GM21786 (cell line): ENCODE results near the gene RNF167.
"Not testable (repeated sequence)": the region's sequence is repeated elsewhere in the genome, so short reads cannot be mapped to it uniquely, and the experiment has no call there.

Source experiments
- ATAC-seq: cut with Tn5 transposase; IDR thresholded peaks from one replicate; pipeline ENCODE4 v1.9.1; 2021; ENCODE audit not compliant: unreplicated experiment

RNF167 gene

DNA sequence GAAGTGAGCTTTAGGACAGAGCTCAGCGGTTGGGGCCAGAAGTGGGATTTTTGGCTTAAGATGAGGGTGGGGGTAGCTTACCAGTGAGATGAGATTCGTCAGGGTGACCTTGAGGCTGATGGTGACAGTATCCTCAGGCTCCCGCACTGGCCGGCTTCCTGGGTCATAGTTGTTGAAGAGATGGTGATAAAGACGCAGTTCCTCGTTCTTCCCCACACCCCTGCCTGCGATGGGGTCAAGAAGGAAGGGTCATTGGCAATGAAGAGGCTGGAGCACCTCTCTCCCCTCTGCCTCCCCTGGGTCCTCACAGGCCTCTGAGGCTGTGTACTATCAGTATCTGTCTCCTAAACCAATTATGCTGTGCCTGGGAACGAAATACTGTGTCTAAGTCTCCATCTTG lies 37.5 kb upstream of the RNF167 start:
- no peak for ATAC-seq

DNA sequence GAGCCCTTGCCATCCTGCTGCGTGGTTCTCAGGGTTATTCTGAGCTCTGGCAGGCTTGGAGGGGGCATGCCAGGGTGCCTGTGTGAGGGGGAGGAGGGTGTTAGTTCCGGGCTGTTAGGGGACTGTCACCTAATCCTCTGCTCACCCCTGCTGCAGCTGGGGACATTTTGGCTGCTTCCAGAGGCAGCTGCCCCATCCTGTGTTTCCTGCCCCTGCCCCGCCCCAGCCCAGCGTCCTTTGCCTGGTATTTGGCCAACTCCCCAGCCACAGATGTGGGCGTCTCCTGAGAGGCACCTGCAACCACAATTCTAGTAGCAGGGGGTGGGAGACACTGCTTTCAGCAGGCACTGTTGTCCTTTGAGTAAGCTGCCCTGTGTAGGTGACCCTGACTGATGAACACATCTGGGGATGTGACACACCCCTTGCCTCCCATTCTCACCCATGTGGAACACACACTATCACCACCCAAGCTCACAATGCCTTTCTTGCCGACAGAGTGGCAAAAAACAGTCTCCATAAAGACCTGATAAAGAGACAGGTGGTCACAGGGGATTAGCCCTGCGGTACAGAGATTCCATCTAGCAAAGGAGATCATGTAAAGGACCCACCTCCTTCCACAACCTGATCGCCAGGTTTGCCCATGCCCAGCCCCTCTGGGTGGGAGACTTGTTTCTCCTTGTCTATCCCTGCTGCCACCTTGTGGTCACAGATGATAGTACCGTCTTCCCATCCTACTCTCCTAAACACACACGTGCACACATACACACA lies 36.8 kb upstream of the RNF167 start, which contains the start of gene CHRNE:
TSS of gene CHRNE (minus strand) at position 48 of the 768 bp plus-strand sequence. CDS start at position 13, 35 bp downstream.
- ATAC-seq: no peak

DNA sequence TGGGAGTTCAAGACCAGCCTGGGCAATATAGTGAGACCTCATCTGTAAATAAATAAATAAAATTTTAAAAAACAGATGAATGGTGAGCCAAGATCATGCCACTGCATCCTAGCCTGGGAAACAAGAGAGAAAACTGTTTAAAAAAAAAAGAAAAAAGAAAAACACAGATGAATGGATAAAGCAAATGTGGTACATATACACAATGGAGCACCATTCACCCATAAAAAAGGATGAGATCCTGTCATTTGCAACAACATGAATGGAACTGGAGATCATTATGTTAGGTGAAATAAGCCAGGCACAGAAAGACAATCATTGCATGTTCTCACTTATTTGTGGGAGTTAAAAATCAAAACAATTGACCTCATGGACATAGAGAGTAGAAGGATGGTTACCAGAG lies 33.4 kb upstream of the RNF167 start:
- ATAC-seq: not testable (repeated sequence)

DNA sequence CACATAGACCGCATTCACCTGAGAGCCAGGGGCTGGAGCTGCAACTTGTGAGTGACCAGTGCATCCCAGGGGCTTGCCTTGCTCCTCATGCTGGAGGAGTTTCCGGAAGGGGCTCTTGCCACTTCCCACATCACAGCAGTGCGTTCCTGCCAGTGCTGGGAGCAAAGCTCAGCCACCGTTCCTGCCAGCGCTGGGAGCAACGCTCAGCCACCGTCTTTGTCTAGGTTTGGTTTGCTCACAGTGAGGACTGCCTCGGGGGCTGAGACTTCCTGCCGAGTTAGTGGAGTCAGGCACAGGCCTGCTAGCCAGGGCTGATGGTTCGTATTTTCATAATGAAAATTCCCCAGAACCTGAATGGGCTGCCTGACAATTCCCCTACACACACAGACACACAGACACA lies 31.8 kb upstream of the RNF167 start:
- ATAC-seq: no peak

DNA sequence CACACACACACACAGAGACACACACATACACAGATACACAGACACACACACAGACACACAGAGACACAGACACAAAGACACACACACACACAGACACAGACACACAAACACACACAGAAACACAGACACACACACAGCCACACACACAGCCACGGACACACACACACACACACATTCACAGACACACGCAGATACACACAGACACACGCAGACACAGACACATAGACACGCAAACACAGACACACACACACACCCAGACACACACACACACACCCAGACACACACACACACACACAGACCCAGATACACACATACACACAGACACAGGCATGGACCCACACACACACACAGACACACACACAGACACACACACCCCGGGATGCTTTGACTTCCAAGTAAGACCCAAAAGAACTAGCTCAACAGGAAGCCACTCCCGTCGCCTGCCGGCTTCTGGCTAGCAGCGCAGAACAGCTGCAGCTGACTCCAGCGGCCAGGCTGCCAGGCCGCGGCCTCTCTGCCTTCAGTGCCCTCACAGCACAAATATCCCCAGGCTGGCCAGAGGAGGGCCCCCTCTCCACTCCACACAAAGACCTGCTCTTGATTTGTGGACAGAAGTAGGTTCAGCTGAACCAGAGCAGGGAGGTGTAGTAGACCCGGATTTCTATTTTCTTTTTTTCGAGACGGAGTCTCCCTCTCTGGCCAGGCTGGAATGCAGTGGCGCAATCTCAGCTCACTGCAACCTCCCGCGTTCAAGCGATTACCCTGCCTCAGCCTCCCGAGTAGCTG lies 31.2 kb upstream of the RNF167 start:
- ATAC-seq: no peak

DNA sequence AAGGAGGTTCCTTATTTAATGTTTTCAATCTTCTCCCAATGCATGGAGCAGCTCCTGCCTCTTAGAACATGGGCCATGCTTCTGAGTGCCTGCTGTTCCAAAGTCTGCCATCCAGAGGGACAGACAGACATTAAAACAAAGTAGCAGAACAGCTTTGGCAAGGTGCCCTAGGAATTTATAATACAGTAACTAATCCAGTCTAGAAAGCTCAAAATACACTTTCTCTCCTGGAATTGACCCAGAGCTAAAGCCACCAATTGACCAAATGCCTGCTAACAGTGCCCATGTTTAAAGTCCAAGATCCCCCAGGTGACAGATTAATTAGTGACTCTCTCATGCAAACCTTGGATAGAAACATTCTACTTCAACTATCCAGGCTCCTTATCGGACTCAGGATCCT lies 26.1 kb upstream of the RNF167 start:
- no peak for ATAC-seq

DNA sequence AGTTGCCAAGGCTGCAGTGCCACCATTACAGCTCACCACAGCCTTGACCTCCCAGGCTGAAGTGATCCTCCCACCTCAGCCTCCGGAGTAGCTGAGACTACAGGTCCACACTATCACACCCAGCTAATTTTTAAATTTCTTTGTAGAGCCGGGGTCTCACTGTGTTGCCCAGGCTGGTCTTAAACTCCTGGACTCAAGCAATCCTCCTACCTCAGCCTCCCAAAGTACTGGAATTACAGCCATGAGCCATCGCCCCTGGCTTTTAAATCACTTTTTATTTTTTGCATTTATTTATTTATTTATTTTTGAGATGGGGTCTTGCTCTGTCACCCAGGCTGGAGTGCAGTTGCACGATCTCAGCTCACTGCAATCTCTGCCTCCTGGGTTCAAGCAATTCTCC lies 25.5 kb upstream of the RNF167 start:
- not testable (repeated sequence) for ATAC-seq

DNA sequence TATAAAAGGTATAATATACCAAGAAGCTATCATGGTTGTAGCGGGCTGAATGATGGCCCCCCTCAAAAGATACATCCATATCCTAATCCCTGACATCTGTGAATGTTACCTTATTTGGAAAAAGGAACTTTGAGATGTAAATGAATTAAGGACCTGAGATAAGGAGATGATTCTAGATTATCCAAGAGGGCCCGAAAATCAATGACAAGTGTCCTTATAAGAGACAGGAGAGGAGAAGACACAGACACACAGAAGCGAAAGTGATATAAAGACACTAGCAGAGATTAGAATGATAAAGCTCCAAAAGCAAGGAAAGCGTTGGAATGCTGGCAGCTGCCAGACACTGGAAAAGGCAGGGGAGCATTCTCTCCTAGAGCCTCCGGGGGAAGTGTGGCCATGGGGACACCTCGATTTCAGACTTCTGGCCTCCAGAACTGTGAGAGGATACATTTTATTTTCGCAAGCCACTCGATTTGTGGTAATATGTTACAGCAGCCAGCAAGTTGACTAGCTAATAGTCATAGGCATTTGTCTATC lies 20.5 kb upstream of the RNF167 start:
- no peak for ATAC-seq

DNA sequence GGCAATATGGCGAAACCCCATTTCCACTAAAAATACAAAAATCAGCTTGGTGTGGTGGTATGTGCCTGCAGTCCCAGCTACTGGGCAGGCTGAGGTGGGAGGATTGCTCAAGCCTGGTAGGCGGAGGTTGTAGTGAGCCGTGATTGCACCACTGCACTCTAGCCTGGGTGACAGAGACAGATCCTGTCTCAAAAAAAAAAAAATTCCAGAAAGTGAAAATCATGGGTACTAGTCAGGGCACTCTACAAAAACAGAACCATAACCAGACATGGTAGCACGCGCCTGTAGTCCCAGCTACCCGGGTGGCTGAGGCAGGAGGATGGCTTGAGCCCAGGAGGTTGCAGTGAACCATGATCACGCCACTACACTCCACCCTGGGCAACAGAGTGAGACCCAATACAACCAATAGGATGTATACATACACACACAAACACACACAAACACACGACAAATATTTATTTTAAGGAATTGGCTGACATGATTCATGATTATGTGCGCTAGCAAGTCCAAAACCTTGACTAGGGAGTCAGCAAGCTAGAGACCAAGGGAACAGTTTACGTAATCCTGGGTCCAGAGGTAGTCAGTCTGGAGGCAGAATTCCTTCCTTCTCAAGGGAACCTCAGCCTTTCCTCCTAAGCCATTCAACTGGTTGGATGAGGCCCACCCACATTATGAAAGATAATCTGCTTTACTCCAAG lies 19.6 kb upstream of the RNF167 start:
- no peak for ATAC-seq

DNA sequence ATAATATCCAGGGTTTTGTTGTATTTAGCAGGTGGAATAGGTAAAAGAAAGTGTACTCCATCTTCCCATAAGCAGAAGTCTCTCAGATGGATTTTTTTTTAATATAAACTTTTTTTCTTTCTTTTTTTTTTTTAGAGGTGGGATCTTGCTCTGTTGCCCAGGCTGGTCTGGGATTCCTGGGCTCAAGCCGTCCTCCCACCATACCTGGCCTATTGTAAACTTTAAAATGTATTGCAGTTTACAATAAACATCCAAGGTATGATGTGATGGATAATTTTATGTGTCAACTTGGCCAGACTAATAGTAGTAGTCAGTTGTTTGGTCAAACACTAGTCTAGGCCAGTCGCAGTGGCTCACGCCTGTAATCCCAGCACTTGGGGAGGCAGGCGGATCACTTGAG lies 18.7 kb upstream of the RNF167 start:
- no peak for ATAC-seq

DNA sequence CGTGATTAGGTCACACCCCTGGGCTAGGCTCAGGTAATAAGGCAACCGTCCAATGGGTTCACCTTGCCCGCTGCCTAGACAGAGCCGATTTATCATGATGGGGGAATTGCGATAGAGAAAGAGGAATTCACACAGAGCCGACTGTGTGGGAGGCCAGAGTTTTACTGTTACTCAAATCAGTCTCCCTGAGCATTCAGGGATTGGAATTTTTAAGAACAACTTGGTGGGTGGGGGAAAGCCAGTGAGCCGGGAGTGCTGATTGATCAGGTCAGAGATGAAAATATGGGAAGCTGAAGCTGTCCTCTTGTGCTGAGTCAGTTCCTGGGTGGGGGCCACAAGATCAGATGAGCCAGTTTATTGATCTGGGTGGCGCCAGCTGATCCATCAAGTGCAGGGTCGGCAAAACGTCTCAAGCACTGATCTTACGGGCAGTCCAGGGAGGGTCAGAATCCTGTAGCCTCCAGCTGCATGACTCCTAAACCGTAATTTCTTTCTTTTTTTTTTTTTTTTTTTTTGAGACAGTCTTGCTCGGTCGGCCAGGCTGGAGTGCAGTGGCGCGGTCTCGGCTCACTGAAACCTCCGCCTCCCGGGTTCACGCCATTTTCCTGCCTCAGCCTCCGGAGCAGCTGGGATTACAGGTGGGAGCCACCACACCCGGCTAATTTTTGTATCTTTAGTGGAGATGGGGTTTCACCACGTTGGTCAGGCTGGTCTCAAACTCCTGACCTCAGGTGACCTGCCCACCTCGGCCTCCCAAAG lies 13.3 kb upstream of the RNF167 start:
- ATAC-seq: not testable (repeated sequence)

DNA sequence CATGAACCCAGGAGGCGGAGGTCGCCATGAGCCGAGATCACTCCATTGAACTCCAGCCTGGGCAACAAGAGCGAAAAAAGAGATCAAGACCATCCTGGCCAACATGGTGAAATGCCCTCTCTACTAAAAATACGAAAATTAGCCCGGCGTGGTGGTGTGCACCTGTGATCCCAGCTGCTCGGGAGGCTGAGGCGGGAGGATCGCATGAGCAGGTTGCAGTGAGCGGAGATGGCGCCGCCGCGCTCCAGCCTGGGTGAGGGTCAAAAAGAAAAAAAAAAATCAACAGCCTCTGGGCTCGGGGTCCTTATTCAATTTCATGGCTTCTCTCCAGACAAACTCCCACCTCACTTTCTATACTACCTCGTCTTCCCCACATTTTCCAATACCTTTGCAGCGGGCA lies 11.2 kb upstream of the RNF167 start:
- no peak for ATAC-seq

DNA sequence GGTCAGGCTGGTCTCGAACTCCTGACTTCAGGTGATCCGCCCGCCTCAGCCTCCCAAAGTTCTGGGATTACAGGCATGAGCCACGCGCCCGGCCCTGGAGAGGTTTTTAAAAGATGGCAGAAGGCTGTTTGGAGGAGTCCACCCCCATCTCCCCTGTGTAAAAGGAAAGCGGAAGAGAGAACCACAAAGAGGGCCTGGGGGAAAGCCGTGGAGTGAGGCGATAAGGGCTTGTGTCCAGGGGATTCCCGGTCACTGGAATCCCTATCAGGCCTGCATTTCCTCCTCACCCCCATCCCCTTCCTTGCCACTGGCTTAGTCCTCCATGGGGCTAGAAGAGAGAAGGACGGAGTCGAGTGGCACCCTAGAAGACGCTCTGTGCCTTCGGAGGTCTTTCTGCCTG lies 8.1 kb upstream of the RNF167 start, which contains the start of gene GP1BA:
TSS of gene GP1BA (plus strand) at position 315 of the 400 bp plus-strand sequence. CDS start 328 bp downstream, outside the sequence.
- no peak for ATAC-seq

DNA sequence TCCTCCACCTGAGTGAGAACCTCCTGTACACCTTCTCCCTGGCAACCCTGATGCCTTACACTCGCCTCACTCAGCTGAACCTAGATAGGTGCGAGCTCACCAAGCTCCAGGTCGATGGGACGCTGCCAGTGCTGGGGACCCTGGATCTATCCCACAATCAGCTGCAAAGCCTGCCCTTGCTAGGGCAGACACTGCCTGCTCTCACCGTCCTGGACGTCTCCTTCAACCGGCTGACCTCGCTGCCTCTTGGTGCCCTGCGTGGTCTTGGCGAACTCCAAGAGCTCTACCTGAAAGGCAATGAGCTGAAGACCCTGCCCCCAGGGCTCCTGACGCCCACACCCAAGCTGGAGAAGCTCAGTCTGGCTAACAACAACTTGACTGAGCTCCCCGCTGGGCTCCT lies 7.3 kb upstream of the RNF167 start:
- ATAC-seq: no peak

DNA sequence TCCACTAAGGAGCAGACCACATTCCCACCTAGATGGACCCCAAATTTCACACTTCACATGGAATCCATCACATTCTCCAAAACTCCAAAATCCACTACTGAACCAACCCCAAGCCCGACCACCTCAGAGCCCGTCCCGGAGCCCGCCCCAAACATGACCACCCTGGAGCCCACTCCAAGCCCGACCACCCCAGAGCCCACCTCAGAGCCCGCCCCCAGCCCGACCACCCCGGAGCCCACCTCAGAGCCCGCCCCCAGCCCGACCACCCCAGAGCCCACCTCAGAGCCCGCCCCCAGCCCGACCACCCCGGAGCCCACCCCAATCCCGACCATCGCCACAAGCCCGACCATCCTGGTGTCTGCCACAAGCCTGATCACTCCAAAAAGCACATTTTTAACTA lies 6.4 kb upstream of the RNF167 start:
- no peak for ATAC-seq

DNA sequence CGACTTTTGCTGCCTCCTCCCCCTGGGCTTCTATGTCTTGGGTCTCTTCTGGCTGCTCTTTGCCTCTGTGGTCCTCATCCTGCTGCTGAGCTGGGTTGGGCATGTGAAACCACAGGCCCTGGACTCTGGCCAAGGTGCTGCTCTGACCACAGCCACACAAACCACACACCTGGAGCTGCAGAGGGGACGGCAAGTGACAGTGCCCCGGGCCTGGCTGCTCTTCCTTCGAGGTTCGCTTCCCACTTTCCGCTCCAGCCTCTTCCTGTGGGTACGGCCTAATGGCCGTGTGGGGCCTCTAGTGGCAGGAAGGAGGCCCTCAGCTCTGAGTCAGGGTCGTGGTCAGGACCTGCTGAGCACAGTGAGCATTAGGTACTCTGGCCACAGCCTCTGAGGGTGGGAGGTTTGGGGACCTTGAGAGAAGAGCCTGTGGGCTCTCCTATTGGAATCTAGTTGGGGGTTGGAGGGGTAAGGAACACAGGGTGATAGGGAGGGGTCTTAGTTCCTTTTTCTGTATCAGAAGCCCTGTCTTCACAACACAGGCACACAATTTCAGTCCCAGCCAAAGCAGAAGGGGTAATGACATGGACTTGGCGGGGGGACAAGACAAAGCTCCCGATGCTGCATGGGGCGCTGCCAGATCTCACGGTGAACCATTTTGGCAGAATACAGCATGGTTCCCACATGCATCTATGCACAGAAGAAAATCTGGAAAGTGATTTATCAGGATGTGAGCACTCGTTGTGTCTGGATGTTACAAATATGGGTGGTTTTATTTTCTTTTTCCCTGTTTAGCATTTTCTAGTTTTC lies 5.7 kb upstream of the RNF167 start:
- no peak for ATAC-seq

DNA sequence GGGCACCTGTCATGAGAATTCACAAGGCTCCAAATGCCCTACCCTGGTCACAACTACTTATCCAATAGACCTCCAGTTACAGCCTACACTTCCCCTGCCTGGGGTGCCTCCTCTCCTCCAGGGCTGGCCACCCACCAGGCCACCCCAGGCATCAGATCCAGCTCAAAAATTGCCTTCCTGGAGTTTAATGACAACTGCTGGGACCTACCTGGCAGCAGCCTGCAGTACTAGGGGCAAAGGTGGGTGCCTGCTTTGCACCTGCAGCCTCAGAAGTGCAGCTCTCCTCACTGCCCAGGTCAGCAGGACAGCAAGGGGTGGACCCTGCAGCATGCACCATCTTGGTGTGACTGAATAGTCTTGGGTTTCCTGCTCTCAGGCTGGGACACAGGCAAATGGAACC lies 4.4 kb upstream of the RNF167 start:
- no peak for ATAC-seq

DNA sequence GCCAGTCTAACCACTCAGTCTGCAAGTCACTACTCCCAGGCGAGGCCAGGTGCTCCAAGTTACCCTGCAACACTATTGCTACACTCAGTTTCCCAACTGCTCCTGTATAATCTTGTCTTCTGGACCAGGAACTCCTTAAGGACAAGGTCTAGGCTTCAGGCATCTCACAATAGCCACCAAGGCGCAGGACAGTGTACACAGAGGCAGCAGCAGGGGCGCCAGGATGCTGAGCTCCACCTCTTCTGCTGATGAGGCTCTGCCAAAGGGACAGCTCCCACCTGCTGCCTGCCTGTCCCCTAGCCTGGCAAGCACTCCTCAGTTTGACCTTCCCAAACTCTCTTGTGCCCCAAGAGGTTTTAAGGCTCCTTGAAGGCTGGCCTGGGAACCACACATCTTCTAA lies 3.6 kb upstream of the RNF167 start:
- no peak for ATAC-seq

DNA sequence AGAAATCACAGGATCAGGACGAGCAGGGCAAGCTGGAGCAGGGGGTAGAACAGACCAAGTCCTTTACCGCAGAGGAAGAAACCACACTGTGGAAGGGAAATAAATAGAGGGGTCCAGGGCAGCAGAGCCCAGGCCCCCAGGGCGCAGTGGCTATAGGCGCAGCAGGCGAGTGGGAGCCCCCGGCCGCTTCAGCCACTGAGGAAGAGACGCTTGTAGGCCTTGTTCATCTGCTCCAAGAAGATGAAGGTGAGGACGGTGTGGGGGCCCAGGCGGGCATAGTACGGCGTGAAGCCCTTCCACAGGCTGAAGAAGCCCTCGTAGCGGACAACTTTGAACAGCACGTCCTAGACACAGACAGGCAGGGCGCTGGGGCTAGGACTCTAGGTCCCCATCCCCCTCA lies 2.5 kb upstream of the RNF167 start:
- ATAC-seq: no peak

DNA sequence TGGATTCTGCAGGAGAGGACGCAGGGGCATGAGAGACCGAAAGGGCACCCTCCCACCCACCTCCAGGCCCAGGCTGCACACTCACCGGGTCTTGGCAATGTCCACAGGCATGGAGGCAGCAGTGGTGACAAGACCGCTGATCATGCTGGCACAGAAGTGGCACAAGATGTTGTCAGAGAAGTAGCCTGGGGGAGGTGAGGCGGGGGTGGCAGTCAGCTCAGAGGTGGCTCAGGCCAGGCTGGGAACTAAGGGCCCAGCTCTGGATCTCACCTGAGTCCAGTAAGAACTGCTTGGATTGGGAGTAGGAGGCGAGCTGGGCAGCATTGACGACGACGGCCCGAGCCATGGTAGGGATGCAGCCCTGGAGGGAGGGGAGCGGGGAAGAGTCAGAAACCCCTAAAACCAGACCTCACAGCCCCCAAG lies 2.0 kb upstream of the RNF167 start:
- ATAC-seq: no peak
